ENCODE measurements around the gene ZDHHC3.

- no peak for TF ChIP-seq EZH2 (IDR thresholded peaks at IDR 0.05; ENCODE audit: borderline replicate concordance, low read depth, low read length, poor library complexity, severe bottlenecking)
- TF ChIP-seq, protein P1, sequence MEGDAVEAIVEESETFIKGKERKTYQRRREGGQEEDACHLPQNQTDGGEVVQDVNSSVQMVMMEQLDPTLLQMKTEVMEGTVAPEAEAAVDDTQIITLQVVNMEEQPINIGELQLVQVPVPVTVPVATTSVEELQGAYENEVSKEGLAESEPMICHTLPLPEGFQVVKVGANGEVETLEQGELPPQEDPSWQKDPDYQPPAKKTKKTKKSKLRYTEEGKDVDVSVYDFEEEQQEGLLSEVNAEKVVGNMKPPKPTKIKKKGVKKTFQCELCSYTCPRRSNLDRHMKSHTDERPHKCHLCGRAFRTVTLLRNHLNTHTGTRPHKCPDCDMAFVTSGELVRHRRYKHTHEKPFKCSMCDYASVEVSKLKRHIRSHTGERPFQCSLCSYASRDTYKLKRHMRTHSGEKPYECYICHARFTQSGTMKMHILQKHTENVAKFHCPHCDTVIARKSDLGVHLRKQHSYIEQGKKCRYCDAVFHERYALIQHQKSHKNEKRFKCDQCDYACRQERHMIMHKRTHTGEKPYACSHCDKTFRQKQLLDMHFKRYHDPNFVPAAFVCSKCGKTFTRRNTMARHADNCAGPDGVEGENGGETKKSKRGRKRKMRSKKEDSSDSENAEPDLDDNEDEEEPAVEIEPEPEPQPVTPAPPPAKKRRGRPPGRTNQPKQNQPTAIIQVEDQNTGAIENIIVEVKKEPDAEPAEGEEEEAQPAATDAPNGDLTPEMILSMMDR (conservative IDR thresholded peaks at IDR 0.05; ENCODE audit: low read depth, low read length), result no peak
These were observed 21.0 kb downstream of the ZDHHC3 start for GRCh38 chr3:44954962-44955361.

Measured in A673 (cell line).